ENCODE data around the gene YKT6. TPM values are rescaled to one million over a fixed set of nuclear protein-coding genes. Genes with fewer than 3 reads are reported as not detected.

The YKT6 gene
- polyA plus RNA-seq, 3 donors from 2014 or later = 39.1 to 64.9 (median 56.9) TPM

- no peaks in the 10 kb centered on the region for H3K36me3 Mint-ChIP-seq
- no peaks in the 10 kb centered on the region for H3K9me3 Mint-ChIP-seq
- DNase-seq = no peak
- H3K27me3 Mint-ChIP-seq (ENCODE audit: low read depth in 3 of 3) = peaks cover 2 to 5% (median 2%) of the 10 kb centered on the region in 3 donors
- H3K27ac Mint-ChIP-seq = no peak overlapping the region
- H3K4me1 Mint-ChIP-seq = peaks cover 16 to 20% of the 10 kb centered on the region in 2 donors
- no peak overlapping the region for H3K4me3 Mint-ChIP-seq
These were observed 61.3 kb downstream of the YKT6 start for GRCh38 chr7:44262031-44262430.

DNA sequence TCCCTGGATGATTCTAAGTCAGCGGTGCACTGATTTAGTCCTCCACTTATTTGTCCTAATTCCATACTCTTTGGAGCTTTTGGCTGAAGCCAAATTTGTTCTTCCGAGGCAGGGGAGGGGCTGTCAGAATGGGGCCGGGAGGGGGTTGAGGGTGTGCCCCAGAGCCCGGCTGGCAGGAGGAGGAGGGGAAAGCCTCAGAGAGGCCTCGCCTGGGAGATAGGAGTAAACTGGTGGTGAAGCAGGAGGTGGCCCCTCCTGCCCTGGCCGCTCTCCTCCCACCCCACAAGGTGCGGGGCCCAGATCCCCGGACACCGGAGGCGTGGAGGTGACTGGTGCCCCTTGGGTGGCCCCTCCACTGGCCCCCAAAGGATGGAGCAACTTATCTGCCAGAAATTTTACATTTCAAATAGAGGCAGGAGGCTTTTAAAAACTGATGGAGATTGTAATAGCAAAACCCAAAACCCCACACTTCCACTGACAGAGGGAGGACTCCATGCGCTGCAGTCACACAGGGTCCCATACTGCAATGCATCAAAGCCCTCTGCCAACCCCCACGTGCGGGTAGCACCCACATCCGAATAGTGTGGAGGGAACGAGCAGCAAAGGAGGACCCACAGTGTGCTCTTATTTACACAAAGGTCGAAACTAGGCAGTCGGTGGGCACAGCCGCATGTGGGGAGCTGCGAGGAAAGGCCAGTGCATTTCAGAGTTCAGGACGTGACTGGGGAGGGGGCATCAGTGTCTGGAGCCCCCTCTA lies 62.7 kb downstream of the YKT6 start:
- Mint-ChIP-seq H3K27me3 (ENCODE audit: low read depth in 3 of 3) (peaks cover 0 to 5% (median 2%) of the 10 kb centered on the region in 3 donors), H3K9me3 (no peaks in the 10 kb centered on the region), H3K4me1 (peaks cover 2 to 7% of the 10 kb centered on the region in 2 donors), H3K27ac (no peak overlapping the region), H3K36me3 (no peaks in the 10 kb centered on the region), H3K4me3 (no peak overlapping the region)
- no peak for DNase-seq

Other genes with a start within 250 kb of the YKT6 start
- gene SPDYE1, start 203.1 kb upstream of the YKT6 start, polyA plus RNA-seq = under 1 TPM in 1 of 3 donors, not detected in 2; 0.22 TPM
- gene DBNL, start 156.3 kb upstream of the YKT6 start, polyA plus RNA-seq = 100 to 1,000 TPM; 237 to 306 (median 285) TPM
- gene PGAM2, start 135.4 kb upstream of the YKT6 start, polyA plus RNA-seq = not detected
- 10 to 100 TPM in 1 of 3 donors, 1 to 10 TPM in 2; 5.1 to 23.3 (median 7.2) TPM for gene POLM, start 118.4 kb upstream of the YKT6 start, polyA plus RNA-seq
- gene AEBP1, start 96.6 kb upstream of the YKT6 start, polyA plus RNA-seq = 1 to 10 TPM in 2 of 3 donors, not detected in 1; 1.5 TPM
- 10 to 100 TPM; 39.8 to 65.7 (median 48.4) TPM for gene POLD2, start 77.4 kb upstream of the YKT6 start, polyA plus RNA-seq
- not detected for gene MYL7, start 59.6 kb upstream of the YKT6 start, polyA plus RNA-seq
- gene GCK, start 11.5 kb upstream of the YKT6 start, polyA plus RNA-seq = not detected
- not detected for gene CAMK2B, start 124.6 kb downstream of the YKT6 start, polyA plus RNA-seq